Gastroesophageal sphincter (tissue), 4 donors: ENCODE results near the gene ZNF83. TPM values are rescaled to one million over a fixed set of nuclear protein-coding genes. Genes with fewer than 3 reads are reported as not detected.
A peak's percentile ranks its signal among the peaks of the same experiment; 100 is the strongest.

Experiments used
- ATAC-seq: fragments of 150-250 bp; one replicate; pipeline ENCODE4 v1.9.1; 2016; ENCODE audit warnings: mild to moderate bottlenecking, moderate library complexity
- H3K27ac ChIP-seq, 4 donors: fragments of 200-600 bp; sonication (generic) in 3 of 4; 1 replicate in 3 of 4; 2 replicates in 1 of 4; pipeline ENCODE4 v1.5.1; 2016 to 2019
- H3K27me3 ChIP-seq: fragments of 200-600 bp; sonication (generic); one replicate; pipeline ENCODE4 v1.5.1; 2019
- H3K36me3 ChIP-seq, 2 donors: fragments of 200-600 bp; sonication (generic); one replicate each; pipeline ENCODE4 v1.5.1; 2019; ENCODE audit warnings: control low read depth in 1 of 2
- H3K4me1 ChIP-seq, 3 donors: fragments of 200-600 bp; sonication (generic); 1 replicate in 2 of 3; 2 replicates in 1 of 3; pipeline ENCODE4 v1.5.1; 2016 to 2019; ENCODE audit warnings: control low read depth in 2 of 3
- H3K4me3 ChIP-seq, 2 donors: fragments of 200-600 bp; sonication (generic); one replicate each; pipeline ENCODE4 v1.5.1; 2019; ENCODE audit warnings: mild to moderate bottlenecking in 1 of 2, moderate library complexity in 1 of 2
- H3K9me3 ChIP-seq, 3 donors: fragments of 200-600 bp; sonication (generic); one replicate each; pipeline ENCODE4 v1.5.1; 2017 to 2019; ENCODE audit warnings: control low read depth in 2 of 3
- EP300 ChIP-seq: sonication (generic); formaldehyde crosslinking; IDR thresholded peaks from one replicate; pipeline ENCODE4 v1.6.1; 2017; ENCODE audit warnings: antibody characterized with exemption, mild to moderate bottlenecking
- POLR2A ChIP-seq, 2 donors: fragments of 450-650 bp; IDR thresholded peaks; one replicate each; pipeline ENCODE4 v1.6.1; 2017; ENCODE audit warnings: antibody characterized with exemption in 2 of 2, mild to moderate bottlenecking in 2 of 2, moderate library complexity in 1 of 2
- POLR2AphosphoS5 ChIP-seq: sonication (generic); formaldehyde crosslinking; IDR thresholded peaks from one replicate; pipeline ENCODE4 v1.6.1; 2017; ENCODE audit warnings: antibody characterized with exemption
- WGBS, 2 donors: methylation state at CpG; one replicate each; pipeline ENCODE4 v1.1.5; 2018; ENCODE audit warnings: low coverage in 1 of 2; 5-methylcytosine and 5-hydroxymethylcytosine counted together
- total RNA-seq, 4 donors: library from RNA; depleted of rRNA; stranded (reverse); fragments of >200 nt; gene quantifications; one replicate each; pipeline ENCODE4 v1.1.0, GENCODE V29; 2016
- TF ChIP-seq, protein P1 (sequence below), 4 experiments: fragments of 200-600 bp in 2 of 4; fragments of 450-650 bp in 2 of 4; sonication (generic) in 1 of 4; IDR thresholded peaks; one replicate each; pipeline ENCODE4 v1.5.1; 2017 to 2019; ENCODE audit warnings: antibody characterized with exemption in 4 of 4, mild to moderate bottlenecking in 2 of 4, moderate library complexity in 2 of 4

The ZNF83 gene
- total RNA-seq, 4 donors from 2014 or later = 30.3 to 99.3 (median 49.4) TPM

DNA sequence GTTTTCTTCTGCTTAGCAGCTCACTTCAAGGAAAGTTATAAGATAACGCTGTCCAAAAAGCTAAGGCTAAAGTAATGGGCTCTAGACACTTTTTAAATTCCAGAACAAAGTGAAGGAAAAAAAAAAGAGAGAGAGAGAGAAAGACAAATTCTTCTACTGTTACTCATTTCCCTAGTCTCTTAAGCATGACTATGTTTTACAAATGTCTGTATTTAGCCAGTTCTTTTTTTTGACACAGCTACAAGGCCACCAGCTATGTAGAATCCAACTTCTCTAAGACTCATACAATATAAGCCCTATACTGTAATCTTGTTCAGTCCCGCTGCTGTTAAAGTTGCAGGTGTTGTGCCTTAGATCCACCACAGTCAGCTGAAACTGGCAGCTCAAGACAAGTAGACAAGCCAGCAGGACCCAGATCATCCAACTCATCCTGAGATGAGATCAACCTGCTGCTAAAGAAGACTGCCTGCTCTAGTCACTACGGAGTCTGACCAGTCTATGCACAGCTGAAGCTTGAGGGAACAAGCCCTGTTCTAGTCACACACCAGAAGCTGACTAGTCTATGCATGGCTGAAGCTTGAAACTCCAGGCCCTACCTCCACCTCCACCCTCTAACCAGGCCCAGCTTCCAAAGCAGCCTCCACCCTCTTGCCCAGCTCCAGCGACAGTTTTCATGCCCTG, 10.3 kb upstream of the ZNF83 start:
- H3K9me3 ChIP-seq = peaks cover 0 to 4% (median 0%) of the 10 kb centered on the region in 3 donors
- H3K4me1 ChIP-seq = no peaks in the 10 kb centered on the region
- H3K27ac ChIP-seq = peak overlapping the region in 3 of 4 donors; percentile 10 to 49 (median 14)
- H3K27me3 ChIP-seq = no peaks in the 10 kb centered on the region
- WGBS, 2 donors = 59 to 76% methylated on average over 2 to 3 of the region's 4 CpGs
- ATAC-seq = no peak
- TF ChIP-seq EP300 (no peak), POLR2AphosphoS5 (no peak), POLR2A (IDR thresholded peaks at IDR 0.05) (no peak)
- TF ChIP-seq, protein P1, sequence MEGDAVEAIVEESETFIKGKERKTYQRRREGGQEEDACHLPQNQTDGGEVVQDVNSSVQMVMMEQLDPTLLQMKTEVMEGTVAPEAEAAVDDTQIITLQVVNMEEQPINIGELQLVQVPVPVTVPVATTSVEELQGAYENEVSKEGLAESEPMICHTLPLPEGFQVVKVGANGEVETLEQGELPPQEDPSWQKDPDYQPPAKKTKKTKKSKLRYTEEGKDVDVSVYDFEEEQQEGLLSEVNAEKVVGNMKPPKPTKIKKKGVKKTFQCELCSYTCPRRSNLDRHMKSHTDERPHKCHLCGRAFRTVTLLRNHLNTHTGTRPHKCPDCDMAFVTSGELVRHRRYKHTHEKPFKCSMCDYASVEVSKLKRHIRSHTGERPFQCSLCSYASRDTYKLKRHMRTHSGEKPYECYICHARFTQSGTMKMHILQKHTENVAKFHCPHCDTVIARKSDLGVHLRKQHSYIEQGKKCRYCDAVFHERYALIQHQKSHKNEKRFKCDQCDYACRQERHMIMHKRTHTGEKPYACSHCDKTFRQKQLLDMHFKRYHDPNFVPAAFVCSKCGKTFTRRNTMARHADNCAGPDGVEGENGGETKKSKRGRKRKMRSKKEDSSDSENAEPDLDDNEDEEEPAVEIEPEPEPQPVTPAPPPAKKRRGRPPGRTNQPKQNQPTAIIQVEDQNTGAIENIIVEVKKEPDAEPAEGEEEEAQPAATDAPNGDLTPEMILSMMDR (IDR thresholded peaks at IDR 0.05) = no peak
- no peak overlapping the region for H3K4me3 ChIP-seq
- peaks cover 0 to 39% of the 10 kb centered on the region in 2 donors for H3K36me3 ChIP-seq

DNA sequence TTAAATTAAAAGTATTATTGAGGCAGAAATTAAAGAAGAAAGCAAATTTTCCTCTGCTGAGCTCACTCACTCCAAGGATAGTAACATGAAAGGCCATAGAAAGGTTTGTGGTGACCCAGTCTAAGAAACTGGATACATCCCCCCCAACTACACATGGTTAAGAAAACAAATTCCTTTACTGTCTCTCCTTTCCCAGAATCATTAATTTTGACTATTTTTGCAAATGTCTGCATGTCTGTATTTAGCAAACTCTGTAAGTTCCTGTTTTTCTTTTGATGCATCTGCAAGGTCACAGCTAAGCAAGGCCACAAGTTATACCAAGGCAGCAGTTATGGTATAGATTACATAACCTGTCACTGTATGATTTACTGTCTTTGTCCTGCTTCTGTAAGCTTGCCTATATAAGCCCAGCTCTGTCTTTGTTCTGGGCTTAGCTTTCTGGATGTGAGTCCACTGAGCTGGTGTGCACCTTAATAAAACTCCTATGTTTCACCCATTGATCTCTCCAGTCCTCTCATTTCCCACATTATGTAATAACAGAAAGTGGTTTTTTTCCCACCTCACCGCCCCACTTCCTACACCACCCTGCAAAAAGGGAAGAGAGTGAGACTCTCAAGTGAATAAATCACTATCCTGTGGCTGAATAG, 8.5 kb upstream of the ZNF83 start:
- Histone ChIP-seq H3K4me1 (no peaks in the 10 kb centered on the region), H3K36me3 (peaks cover 0 to 22% of the 10 kb centered on the region in 2 donors), H3K9me3 (peaks cover 0 to 4% (median 0%) of the 10 kb centered on the region in 3 donors), H3K4me3 (no peak overlapping the region), H3K27me3 (no peaks in the 10 kb centered on the region), H3K27ac (no peak overlapping the region)
- no peak for ATAC-seq
- TF ChIP-seq POLR2A (IDR thresholded peaks at IDR 0.05) (no peak), EP300 (no peak), POLR2AphosphoS5 (no peak)
- TF ChIP-seq, protein P1 (IDR thresholded peaks at IDR 0.05) = no peak
- 92 to 100% methylated on average over 1 of the region's 1 CpG for WGBS, 2 donors

DNA sequence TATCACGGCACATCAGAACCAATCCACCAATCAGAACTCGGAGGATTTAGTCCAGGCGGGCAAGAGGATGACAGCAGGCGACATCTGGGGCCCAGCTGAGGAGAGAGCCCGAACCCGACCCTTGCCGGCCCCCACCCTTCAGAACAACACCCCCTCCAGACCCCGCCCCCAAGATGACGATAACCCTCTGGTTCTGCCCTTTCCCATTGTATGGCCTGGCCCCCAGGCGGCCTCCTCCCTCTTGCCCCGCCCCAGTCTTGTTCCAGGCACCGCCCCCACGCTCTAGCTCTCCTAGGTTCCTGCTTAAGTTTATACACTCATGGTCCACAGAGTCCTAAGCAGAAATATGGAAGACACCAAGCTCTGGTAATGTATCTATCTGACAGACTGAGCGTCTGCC, 2.8 kb upstream of the ZNF83 start:
- TF ChIP-seq, protein P1 (IDR thresholded peaks at IDR 0.05) = no peak
- TF ChIP-seq EP300 (no peak), POLR2A (IDR thresholded peaks at IDR 0.05) (no peak), POLR2AphosphoS5 (no peak)
- H3K36me3 ChIP-seq = no peaks in the 10 kb centered on the region
- H3K4me3 ChIP-seq = no peak overlapping the region
- no peaks in the 10 kb centered on the region for H3K27me3 ChIP-seq
- H3K4me1 ChIP-seq = peaks cover 0 to 20% (median 11%) of the 10 kb centered on the region in 3 donors
- 78 to 100% methylated on average over 2 to 9 of the region's 14 CpGs for WGBS, 2 donors
- ATAC-seq = no peak
- no peaks in the 10 kb centered on the region for H3K9me3 ChIP-seq
- H3K27ac ChIP-seq = no peak overlapping the region

DNA sequence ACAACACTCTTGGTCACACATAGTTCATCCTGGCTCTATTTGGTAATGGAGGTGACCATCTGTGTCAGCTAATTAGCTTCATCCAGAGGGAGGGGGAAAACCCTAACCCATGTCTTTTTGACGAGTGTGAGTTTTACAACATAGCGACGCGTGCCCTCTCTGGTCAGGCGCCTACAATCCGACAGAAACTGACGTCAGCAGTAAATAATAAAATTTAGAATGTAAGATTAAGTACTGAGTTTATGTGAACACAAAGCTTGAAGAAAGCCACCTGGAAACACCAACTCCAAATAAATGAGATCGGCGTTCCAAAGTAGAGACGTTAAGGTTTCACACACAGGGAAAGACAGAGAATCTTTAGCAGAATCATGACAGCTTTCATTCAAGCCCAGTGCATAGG, 1.8 kb upstream of the ZNF83 start:
- Histone ChIP-seq H3K4me3 (no peak overlapping the region), H3K27ac (no peak overlapping the region), H3K4me1 (peaks cover 0 to 20% (median 11%) of the 10 kb centered on the region in 3 donors), H3K9me3 (no peaks in the 10 kb centered on the region), H3K27me3 (no peaks in the 10 kb centered on the region), H3K36me3 (peaks cover 0 to under 1% of the 10 kb centered on the region in 2 donors)
- TF ChIP-seq, protein P1 (IDR thresholded peaks at IDR 0.05) = no peak
- TF ChIP-seq EP300 = no peak
- no peak for TF ChIP-seq POLR2AphosphoS5
- no peak for TF ChIP-seq POLR2A (IDR thresholded peaks at IDR 0.05)
- 56 to 68% methylated on average over 8 to 10 of the region's 10 CpGs for WGBS, 2 donors
- no peak for ATAC-seq

DNA sequence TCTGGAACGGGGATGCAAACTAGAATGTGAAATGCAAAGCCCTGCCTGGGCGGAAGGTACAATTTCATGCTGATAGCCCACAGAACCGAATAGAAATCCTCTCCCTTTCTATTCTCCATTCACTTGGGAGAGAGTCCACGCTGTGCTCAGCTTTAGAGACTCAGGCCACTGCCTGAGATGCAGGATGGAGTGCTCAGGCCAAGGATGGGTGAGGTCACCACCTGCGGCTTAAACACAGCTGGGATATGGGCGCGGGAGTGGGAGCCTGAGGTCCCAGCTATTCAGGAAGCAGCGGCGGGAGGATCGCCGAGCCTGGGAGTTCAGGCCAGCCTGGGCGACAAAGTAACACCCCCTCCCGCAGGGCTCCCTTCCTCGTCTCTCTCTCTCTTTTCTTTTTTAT, 446 bp upstream of the ZNF83 start:
- Histone ChIP-seq H3K4me1 (peaks cover 0 to 20% (median 11%) of the 10 kb centered on the region in 3 donors), H3K4me3 (peak overlapping the region; percentile 56 to 68), H3K9me3 (no peaks in the 10 kb centered on the region), H3K36me3 (peaks cover 0 to 15% of the 10 kb centered on the region in 2 donors), H3K27ac (peak overlapping the region in 3 of 4 donors; percentile 79 to 89 (median 88)), H3K27me3 (no peaks in the 10 kb centered on the region)
- WGBS, 2 donors = 0 to 8% methylated on average over 3 to 8 of the region's 14 CpGs
- TF ChIP-seq POLR2A (IDR thresholded peaks at IDR 0.05) = no peak
- TF ChIP-seq POLR2AphosphoS5 = no peak
- TF ChIP-seq EP300 = no peak
- TF ChIP-seq, protein P1 (IDR thresholded peaks at IDR 0.05) = no peak
- peak; percentile 57 for ATAC-seq
